Activated T-cell treated with anti-CD3 and anti-CD28 coated beads, Interleukin-2, amount 50 U/mL, for 48 hours (primary cell): ENCODE measurements around the gene IFI27.
A peak's percentile ranks its signal among the peaks of the same experiment; 100 is the strongest.

Experiments used
- DNase-seq, 2 experiments: peaks; one replicate each; pipeline ENCODE4 v3.0.0-alpha.2; 2020

IFI27 gene

GRCh38 chr14:94158239-94158883 lies 47.8 kb downstream of the IFI27 start:
- DNase-seq, result no peak

- no peak for DNase-seq
These were observed 50.5 kb downstream of the IFI27 start for GRCh38 chr14:94161058-94161457.

- DNase-seq, result no peak
These were observed 51.4 kb downstream of the IFI27 start for GRCh38 chr14:94161981-94162380.

GRCh38 chr14:94162466-94162865 lies 51.9 kb downstream of the IFI27 start:
- no peak for DNase-seq

GRCh38 chr14:94163796-94164195 lies 53.3 kb downstream of the IFI27 start:
- DNase-seq, result no peak

GRCh38 chr14:94164685-94165431 lies 54.3 kb downstream of the IFI27 start:
- DNase-seq, result peak in 1 of 2 experiments; percentile 41

- DNase-seq, result no peak
These were observed 55.2 kb downstream of the IFI27 start for GRCh38 chr14:94165744-94166143.
